IPS-15b (cell line): ENCODE results near the gene NAXE.
"Not testable (repeated sequence)": the region's sequence is repeated elsewhere in the genome, so short reads cannot be mapped to it uniquely, and the experiment has no call there.

Experiments
- H3K27me3 ChIP-seq: one replicate; pipeline ENCODE4 v1.6.1; 2013; ENCODE audit warnings: low read length; ENCODE audit not compliant: control insufficient read depth, insufficient read depth
- H3K36me3 ChIP-seq: one replicate; pipeline ENCODE4 v1.6.1; 2013; ENCODE audit warnings: low read length; ENCODE audit not compliant: control insufficient read depth, insufficient read depth
- H3K4me1 ChIP-seq: one replicate; pipeline ENCODE4 v1.6.1; 2013; ENCODE audit warnings: mild to moderate bottlenecking, low read length; ENCODE audit not compliant: control insufficient read depth, insufficient read depth
- H3K4me3 ChIP-seq: one replicate; pipeline ENCODE4 v1.5.1; 2013; ENCODE audit warnings: low read depth, low read length
- H3K9ac ChIP-seq: one replicate; pipeline ENCODE4 v1.6.1; 2013; ENCODE audit warnings: low read depth, mild to moderate bottlenecking, low read length
- H3K9me3 ChIP-seq: one replicate; pipeline ENCODE4 v1.6.1; 2013; ENCODE audit warnings: mild to moderate bottlenecking, low read length; ENCODE audit not compliant: control insufficient read depth, insufficient read depth

The NAXE gene

GRCh38 chr1:156598125-156598524, 6.5 kb downstream of the NAXE start:
- H3K4me3 ChIP-seq = no peak overlapping the region
- H3K27me3 ChIP-seq = no peaks in the 10 kb centered on the region
- H3K9ac ChIP-seq = no peak overlapping the region
- H3K9me3 ChIP-seq = no peaks in the 10 kb centered on the region
- peaks cover 44% of the 10 kb centered on the region for H3K36me3 ChIP-seq
- H3K4me1 ChIP-seq = no peaks in the 10 kb centered on the region

GRCh38 chr1:156598731-156599432, 7.3 kb downstream of the NAXE start:
- no peaks in the 10 kb centered on the region for H3K4me1 ChIP-seq
- H3K36me3 ChIP-seq = peaks cover 38% of the 10 kb centered on the region
- H3K27me3 ChIP-seq = no peaks in the 10 kb centered on the region
- no peak overlapping the region for H3K9ac ChIP-seq
- H3K9me3 ChIP-seq = no peaks in the 10 kb centered on the region
- no peak overlapping the region for H3K4me3 ChIP-seq

GRCh38 chr1:156599811-156600210, 8.2 kb downstream of the NAXE start:
- Histone ChIP-seq H3K27me3 (no peaks in the 10 kb centered on the region), H3K9ac (no peak overlapping the region), H3K9me3 (no peaks in the 10 kb centered on the region), H3K4me3 (no peak overlapping the region), H3K36me3 (peaks cover 31% of the 10 kb centered on the region), H3K4me1 (no peaks in the 10 kb centered on the region)

GRCh38 chr1:156600733-156601121, 9.2 kb downstream of the NAXE start:
- Histone ChIP-seq H3K4me3 (peak overlapping the region; percentile 95), H3K9me3 (no peaks in the 10 kb centered on the region), H3K4me1 (no peaks in the 10 kb centered on the region), H3K36me3 (peaks cover 22% of the 10 kb centered on the region), H3K27me3 (no peaks in the 10 kb centered on the region), H3K9ac (peak overlapping the region; percentile 90)

GRCh38 chr1:156601122-156601830, 9.7 kb downstream of the NAXE start, which contains the start of gene GPATCH4:
Gene GPATCH4, minus strand, starts transcription at chr1:156601479.
- peaks cover 18% of the 10 kb centered on the region for H3K36me3 ChIP-seq
- no peaks in the 10 kb centered on the region for H3K9me3 ChIP-seq
- peak within 1 kb of the TSS; percentile 95 for H3K4me3 ChIP-seq
- H3K4me1 ChIP-seq = no peaks in the 10 kb centered on the region
- H3K9ac ChIP-seq = peak within 1 kb of the TSS; percentile 90
- no peaks in the 10 kb centered on the region for H3K27me3 ChIP-seq

- no peaks in the 10 kb centered on the region for H3K9me3 ChIP-seq
- no peaks in the 10 kb centered on the region for H3K4me1 ChIP-seq
- peak overlapping the region; percentile 95 for H3K4me3 ChIP-seq
- no peak overlapping the region for H3K9ac ChIP-seq
- peaks cover 15% of the 10 kb centered on the region for H3K36me3 ChIP-seq
- H3K27me3 ChIP-seq = no peaks in the 10 kb centered on the region
These were observed 10.3 kb downstream of the NAXE start for GRCh38 chr1:156601892-156602291.

- Histone ChIP-seq H3K9me3 (no peaks in the 10 kb centered on the region), H3K4me1 (no peaks in the 10 kb centered on the region), H3K36me3 (peaks cover 8% of the 10 kb centered on the region), H3K4me3 (no peak overlapping the region), H3K27me3 (no peaks in the 10 kb centered on the region), H3K9ac (no peak overlapping the region)
These were observed 11.0 kb downstream of the NAXE start for GRCh38 chr1:156602557-156602993.

GRCh38 chr1:156607344-156607743, 15.8 kb downstream of the NAXE start:
- not testable (repeated sequence) for H3K27me3 ChIP-seq, H3K4me3 ChIP-seq, H3K4me1 ChIP-seq, H3K9ac ChIP-seq, H3K9me3 ChIP-seq, H3K36me3 ChIP-seq

GRCh38 chr1:156608036-156608674, 16.6 kb downstream of the NAXE start:
- Histone ChIP-seq H3K4me1 (peaks cover 4% of the 10 kb centered on the region), H3K9ac (no peak overlapping the region), H3K27me3 (no peaks in the 10 kb centered on the region), H3K9me3 (no peaks in the 10 kb centered on the region), H3K36me3 (no peaks in the 10 kb centered on the region), H3K4me3 (no peak overlapping the region)

GRCh38 chr1:156608981-156609380, 17.4 kb downstream of the NAXE start:
- Histone ChIP-seq H3K9me3 (no peaks in the 10 kb centered on the region), H3K9ac (no peak overlapping the region), H3K4me3 (no peak overlapping the region), H3K27me3 (no peaks in the 10 kb centered on the region), H3K36me3 (no peaks in the 10 kb centered on the region), H3K4me1 (peaks cover 4% of the 10 kb centered on the region)

GRCh38 chr1:156610072-156610471, 18.5 kb downstream of the NAXE start:
- not testable (repeated sequence) for H3K9ac ChIP-seq, H3K4me3 ChIP-seq, H3K27me3 ChIP-seq, H3K36me3 ChIP-seq, H3K4me1 ChIP-seq, H3K9me3 ChIP-seq

GRCh38 chr1:156612666-156613065, 21.1 kb downstream of the NAXE start:
- Histone ChIP-seq H3K9ac (no peak overlapping the region), H3K36me3 (no peaks in the 10 kb centered on the region), H3K4me3 (no peak overlapping the region), H3K4me1 (peaks cover 4% of the 10 kb centered on the region), H3K27me3 (peaks cover 3% of the 10 kb centered on the region), H3K9me3 (no peaks in the 10 kb centered on the region)
